Activated T-helper 17 cell treated with anti-CD3 and anti-CD28 coated beads, Interleukin-2, amount 50 U/mL, for 72 hours (primary cell): ENCODE results near the gene PTPN20. TPM values are rescaled to one million over a fixed set of nuclear protein-coding genes. Genes with fewer than 3 reads are reported as not detected.
A peak's percentile ranks its signal among the peaks of the same experiment; 100 is the strongest.

Source experiments
- ATAC-seq: fragments of 150-1000 bp; cut with Tn5 transposase; replicated peaks from 2 replicates; pipeline ENCODE4 v1.10.0; 2021; ENCODE audit warnings: mild to moderate bottlenecking, moderate library complexity
- H3K27ac Mint-ChIP-seq: one replicate; pipeline ENCODE4 v1.8.0; 2022; ENCODE audit warnings: mixed read lengths
- H3K27me3 Mint-ChIP-seq: one replicate; pipeline ENCODE4 v1.8.0; 2022; ENCODE audit warnings: mixed read lengths
- H3K36me3 Mint-ChIP-seq: one replicate; pipeline ENCODE4 v1.8.0; 2022; ENCODE audit warnings: low read depth, mild to moderate bottlenecking, mixed read lengths
- H3K4me1 Mint-ChIP-seq: one replicate; pipeline ENCODE4 v1.8.0; 2022; ENCODE audit warnings: mixed read lengths
- H3K4me3 Mint-ChIP-seq: one replicate; pipeline ENCODE4 v1.8.0; 2022; ENCODE audit warnings: mild to moderate bottlenecking, mixed read lengths
- H3K9me3 Mint-ChIP-seq: one replicate; pipeline ENCODE4 v1.8.0; 2022; ENCODE audit warnings: mixed read lengths
- total RNA-seq, 2 donors: library from RNA; stranded (reverse); gene quantifications; one replicate each; pipeline ENCODE4 v1.2.3, GENCODE V29; 2022

PTPN20 gene
- total RNA-seq, 2 donors from 2014 or later, result 0.22 to 0.85 TPM

DNA sequence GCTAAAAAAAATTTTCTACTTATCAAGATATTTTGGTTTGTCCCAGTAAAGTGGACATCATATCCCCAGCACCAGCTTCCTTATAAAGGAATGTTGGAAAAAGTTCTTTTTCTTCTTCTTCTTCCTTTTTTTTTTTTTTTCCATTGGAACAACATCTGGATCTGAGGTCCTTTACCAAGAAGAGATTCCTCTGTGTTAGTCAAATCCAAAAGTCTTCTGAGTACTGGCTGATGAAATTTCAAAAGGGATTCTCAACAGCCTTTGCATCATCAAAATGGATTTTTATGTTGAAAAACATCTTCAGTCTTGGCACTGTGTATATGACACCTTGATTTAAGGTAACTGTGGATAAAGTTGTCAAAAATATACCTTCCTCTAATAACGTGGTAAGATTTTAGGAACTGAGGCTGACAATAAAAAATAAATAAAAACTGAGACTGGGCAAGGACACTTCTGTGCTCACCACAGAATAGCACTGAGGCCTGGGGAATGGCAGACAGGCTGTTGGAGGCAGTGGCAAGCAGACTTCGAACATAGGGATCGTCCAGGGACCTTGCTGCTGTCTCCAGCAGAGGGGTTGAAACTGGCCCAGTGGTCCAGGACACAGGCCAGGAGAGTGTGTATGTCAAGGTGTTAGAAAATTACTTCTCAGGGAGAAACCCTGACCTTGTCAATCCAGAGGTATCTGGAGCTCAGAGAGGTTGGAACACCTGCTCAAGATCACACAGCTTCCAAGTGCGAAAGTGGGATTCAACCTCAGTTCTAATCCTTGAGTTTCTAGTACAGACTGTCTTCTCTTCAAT is 130.4 kb downstream of the PTPN20 start:
- no peak for ATAC-seq
- H3K36me3 Mint-ChIP-seq, result no peaks in the 10 kb centered on the region
- no peaks in the 10 kb centered on the region for H3K27me3 Mint-ChIP-seq
- H3K9me3 Mint-ChIP-seq, result no peaks in the 10 kb centered on the region
- H3K27ac Mint-ChIP-seq, result no peak overlapping the region
- H3K4me1 Mint-ChIP-seq, result no peaks in the 10 kb centered on the region
- no peak overlapping the region for H3K4me3 Mint-ChIP-seq

DNA sequence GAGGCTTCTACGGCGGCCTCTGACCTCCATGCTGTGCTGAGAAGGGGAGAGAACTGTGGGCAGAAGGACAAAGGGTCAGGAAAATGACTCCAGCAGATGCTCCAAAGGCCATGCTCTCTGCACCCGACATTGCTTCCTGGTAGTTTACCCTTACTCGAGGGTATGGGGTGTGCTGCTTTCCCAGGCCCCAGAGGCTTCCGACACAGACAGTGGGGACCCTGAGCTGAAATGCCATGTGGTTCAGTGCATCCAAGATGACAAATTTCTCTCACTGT is 130.9 kb downstream of the PTPN20 start:
- Mint-ChIP-seq H3K27ac (no peak overlapping the region), H3K27me3 (no peaks in the 10 kb centered on the region), H3K36me3 (no peaks in the 10 kb centered on the region), H3K4me1 (peaks cover 3% of the 10 kb centered on the region), H3K9me3 (no peaks in the 10 kb centered on the region), H3K4me3 (no peak overlapping the region)
- ATAC-seq, result no peak

DNA sequence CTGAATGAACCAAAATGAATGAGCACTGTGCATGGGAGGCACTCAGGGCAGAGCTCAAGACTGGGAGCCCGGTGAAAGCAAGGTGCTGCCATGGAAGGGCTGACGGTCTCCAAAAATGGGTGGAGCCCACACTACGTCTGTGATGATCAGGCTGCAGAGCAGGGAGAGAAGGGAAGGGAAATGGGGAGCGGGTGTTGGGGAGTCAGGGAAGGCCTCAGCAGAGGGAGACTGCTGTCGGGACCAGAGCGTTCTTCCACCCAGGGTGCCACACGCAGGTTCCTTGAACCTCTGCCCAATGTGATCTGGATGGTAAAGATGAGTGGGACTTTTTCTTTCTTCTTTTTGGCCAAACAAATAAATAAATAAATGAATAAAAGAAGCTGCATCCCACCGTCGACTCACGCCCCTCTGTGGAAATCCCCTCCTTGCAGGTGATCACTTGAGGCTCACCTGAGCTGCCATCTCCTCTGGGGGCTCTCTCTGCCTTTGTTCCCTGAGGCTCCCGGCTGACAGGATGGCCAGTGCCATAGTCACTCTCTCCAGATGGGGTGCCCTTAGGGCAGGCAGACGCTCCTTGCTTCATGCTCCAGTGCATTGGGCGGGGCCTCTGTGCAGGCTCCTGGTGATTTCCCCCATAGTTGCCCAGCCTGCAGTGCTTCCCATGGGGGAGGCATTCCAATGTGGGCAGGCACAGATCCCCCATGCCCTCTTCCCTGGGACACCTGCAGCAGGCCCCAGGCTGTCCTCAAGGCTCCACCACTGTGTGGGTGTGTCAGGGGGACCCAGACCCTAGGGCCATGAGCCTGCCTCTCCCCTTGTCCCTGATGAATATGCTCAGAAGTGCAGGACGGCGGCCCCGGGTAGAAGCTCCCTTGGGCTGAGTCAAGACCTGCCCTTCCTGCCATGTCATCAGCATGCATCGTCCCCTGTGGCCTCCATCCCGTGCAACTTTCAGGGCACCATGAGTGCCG is 131.8 kb downstream of the PTPN20 start:
- no peak overlapping the region for H3K4me3 Mint-ChIP-seq
- H3K36me3 Mint-ChIP-seq, result no peaks in the 10 kb centered on the region
- ATAC-seq, result no peak
- H3K9me3 Mint-ChIP-seq, result no peaks in the 10 kb centered on the region
- H3K27me3 Mint-ChIP-seq, result no peaks in the 10 kb centered on the region
- H3K4me1 Mint-ChIP-seq, result peaks cover 6% of the 10 kb centered on the region
- H3K27ac Mint-ChIP-seq, result no peak overlapping the region

DNA sequence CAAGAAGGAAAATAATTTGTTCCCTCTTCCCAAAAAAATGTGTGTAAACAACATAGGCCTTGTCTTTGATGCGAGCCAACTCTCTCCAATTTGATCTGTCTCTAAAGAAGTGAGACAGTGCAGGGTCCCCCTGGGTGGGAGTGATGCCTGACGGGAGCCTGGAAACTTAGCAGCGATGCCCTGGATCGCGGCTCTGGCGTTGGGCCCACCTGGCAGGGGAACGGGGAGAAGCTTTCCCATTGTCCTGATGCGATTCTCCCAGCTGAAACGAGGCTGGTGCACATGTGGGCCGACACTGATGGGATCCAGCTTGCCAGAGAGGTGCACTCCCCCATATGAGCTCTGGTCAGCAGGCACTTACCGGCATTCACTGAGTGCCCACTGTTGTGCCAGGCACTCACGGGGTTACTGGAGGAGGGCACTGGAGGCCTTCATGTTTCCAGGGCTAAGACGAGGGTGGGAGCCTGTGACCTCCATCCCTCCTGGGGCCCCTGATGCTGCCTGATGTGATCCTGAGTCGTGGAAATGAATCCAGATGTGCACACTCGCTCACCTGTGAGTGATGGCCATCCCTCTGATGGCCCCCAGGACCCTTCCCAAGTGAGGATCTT is 132.8 kb downstream of the PTPN20 start:
- Mint-ChIP-seq H3K27ac (no peak overlapping the region), H3K36me3 (no peaks in the 10 kb centered on the region), H3K4me3 (no peak overlapping the region), H3K4me1 (peaks cover 6% of the 10 kb centered on the region), H3K27me3 (no peaks in the 10 kb centered on the region), H3K9me3 (no peaks in the 10 kb centered on the region)
- ATAC-seq, result no peak

DNA sequence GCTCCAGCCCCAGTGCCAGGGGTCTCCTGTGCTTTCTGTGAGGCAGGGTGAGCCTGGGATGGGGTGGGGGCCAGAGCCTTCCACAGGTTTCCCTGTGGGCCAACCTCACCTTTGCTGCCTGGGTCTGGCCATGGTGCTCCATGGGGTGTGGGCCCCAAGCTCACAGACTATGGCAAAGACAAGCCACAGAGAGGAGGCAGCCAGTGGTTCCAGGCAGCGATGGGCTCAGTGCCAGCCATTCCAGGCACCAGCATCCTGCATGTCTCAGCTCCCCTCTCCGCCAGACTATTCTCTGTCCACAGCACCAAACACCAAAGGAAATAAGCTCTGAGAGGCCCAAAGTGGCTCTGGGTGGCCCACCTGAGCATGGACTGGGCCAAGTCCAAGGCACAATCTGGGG is 133.5 kb downstream of the PTPN20 start:
- Mint-ChIP-seq H3K4me3 (no peak overlapping the region), H3K36me3 (no peaks in the 10 kb centered on the region), H3K9me3 (no peaks in the 10 kb centered on the region), H3K27ac (no peak overlapping the region), H3K27me3 (no peaks in the 10 kb centered on the region), H3K4me1 (peaks cover 6% of the 10 kb centered on the region)
- no peak for ATAC-seq

DNA sequence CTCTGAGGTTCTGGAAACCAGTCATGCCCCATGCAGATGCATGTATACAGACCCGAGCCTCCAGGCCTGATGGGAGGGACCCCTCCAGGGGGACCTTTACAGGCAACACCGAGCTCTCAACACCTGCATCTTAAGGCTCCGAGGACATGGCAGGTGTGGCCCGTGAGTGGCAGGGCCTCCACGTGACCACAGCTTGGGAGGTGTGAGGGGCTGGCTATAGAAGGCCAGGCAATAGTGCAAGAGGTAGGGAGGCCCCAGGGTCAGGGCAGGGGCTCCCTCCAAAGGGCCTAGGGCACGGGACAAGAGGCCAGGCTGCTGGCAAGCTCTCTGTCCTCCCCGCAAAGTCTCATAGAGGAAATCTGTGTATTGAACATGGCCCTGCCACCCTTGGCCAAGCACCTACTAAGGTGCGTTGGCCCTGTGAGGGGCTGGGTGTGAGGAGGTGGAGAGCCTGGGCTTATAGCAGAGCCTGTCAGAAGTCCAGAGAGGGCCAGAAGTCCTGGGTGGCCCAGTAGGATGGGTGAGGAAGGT is 134.2 kb downstream of the PTPN20 start:
- ATAC-seq, result no peak
- H3K9me3 Mint-ChIP-seq, result no peaks in the 10 kb centered on the region
- no peaks in the 10 kb centered on the region for H3K36me3 Mint-ChIP-seq
- peaks cover 6% of the 10 kb centered on the region for H3K4me1 Mint-ChIP-seq
- no peaks in the 10 kb centered on the region for H3K27me3 Mint-ChIP-seq
- H3K27ac Mint-ChIP-seq, result no peak overlapping the region
- H3K4me3 Mint-ChIP-seq, result no peak overlapping the region

DNA sequence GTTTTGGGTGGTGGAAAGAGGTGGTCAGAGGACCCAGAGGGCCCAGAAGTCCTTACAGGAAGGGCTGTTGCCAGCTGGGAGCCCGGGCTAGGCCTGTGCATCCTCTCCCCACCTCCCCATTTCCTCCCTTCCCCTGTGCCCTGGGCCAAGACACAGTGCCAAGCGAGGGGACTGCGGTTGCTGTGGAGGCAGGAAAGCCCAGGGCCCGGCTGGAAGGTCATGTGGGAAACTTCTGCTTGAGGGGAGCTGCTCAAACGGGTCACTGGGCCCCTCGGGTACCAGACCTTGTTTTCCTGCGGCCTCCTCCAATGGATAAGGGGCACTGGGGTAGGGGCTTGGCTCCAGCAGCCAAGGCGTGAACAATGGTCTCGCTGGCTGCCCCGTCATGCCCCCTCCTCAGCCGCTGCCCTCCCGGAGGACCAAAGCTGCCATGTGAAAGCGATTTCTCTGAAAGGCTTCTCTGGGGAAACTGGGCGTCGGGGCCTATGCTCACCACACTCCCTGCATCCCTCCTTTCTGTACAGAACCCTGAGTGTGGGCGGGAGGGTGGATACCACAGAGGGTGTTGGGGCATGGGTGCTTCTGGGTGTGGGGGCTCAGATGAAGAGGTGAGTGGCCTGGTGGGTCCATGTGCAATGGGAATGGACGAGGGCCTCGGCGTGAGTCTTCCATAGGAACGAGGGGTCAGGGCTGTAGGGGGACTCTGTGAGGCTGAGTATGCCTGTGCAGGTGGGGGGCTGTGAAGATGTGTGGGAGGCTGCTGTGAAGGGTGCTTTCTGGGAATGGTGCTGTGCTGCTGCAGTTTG is 135.3 kb downstream of the PTPN20 start:
- Mint-ChIP-seq H3K27ac (no peak overlapping the region), H3K4me3 (no peak overlapping the region), H3K4me1 (peaks cover 6% of the 10 kb centered on the region), H3K27me3 (no peaks in the 10 kb centered on the region), H3K36me3 (no peaks in the 10 kb centered on the region), H3K9me3 (no peaks in the 10 kb centered on the region)
- no peak for ATAC-seq

DNA sequence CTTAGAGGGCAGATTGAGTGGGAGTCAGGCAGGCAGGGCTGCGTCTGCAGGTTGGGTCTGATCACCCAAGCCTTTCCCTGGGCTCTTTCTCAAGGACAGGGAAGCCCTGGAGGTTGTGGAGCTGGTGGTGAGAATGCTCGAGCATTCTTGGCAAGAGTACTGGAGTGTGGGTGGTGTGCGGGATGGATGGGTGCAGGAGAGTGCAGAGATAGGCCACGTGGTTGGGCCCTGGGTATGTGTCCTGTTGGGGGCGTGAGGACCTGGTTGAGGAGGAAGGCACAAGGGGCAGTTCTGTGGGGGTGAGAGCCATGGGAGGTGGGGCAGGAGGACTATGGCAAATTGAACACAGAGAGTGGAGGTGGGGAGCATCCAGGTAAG is 135.9 kb downstream of the PTPN20 start:
- H3K9me3 Mint-ChIP-seq, result no peaks in the 10 kb centered on the region
- no peak for ATAC-seq
- no peak overlapping the region for H3K4me3 Mint-ChIP-seq
- H3K27me3 Mint-ChIP-seq, result no peaks in the 10 kb centered on the region
- no peaks in the 10 kb centered on the region for H3K36me3 Mint-ChIP-seq
- H3K4me1 Mint-ChIP-seq, result peaks cover 6% of the 10 kb centered on the region
- H3K27ac Mint-ChIP-seq, result no peak overlapping the region

DNA sequence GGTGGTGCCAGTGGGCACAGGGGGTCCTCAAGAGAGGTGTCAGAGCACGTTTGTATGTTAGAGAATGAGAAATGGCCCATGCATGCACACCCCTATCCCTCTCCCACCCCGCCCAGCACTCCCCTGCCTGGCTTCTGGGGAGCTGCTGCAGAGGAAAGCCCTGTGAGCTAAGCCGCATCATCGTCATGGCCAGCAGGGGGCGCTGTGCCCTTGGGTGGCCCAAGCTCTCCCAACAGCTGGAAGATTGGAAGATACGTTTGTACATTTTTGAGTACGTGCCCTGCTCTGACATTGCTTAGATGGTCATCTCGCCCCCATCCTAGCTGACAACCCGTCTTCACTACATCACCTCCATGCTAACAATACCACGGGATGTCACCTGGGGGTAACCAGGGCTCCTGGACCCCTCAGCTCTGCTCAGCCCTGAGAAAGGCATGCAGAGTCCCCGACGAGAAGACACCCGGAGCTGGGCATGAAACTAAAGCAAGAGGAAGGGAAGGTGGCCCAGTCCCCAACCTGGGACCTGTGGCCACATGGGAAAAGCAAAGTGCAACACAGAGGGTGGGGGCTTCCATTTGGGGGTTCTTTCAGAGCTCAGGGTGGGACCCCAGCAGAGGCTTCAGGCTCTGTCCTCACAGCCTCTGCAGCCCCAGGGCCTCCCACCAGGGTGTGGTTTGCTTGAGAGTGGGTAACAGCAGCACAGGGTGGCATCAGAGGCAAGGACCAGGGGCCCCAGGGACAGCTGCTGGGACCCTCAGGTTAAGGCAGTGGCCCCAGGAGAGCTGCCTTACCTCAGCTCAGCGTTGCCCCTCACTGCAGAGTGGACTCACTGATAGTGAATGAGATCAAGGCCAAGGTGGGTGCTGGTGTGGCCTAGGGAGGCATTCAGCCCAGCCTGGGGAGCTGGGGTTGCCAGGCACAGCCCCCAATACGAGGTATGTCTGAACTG is 136.6 kb downstream of the PTPN20 start:
- H3K36me3 Mint-ChIP-seq, result no peaks in the 10 kb centered on the region
- no peak overlapping the region for H3K4me3 Mint-ChIP-seq
- ATAC-seq, result peak; percentile 79
- H3K27ac Mint-ChIP-seq, result peak overlapping the region; percentile 44
- H3K27me3 Mint-ChIP-seq, result no peaks in the 10 kb centered on the region
- no peaks in the 10 kb centered on the region for H3K9me3 Mint-ChIP-seq
- H3K4me1 Mint-ChIP-seq, result peaks cover 6% of the 10 kb centered on the region

DNA sequence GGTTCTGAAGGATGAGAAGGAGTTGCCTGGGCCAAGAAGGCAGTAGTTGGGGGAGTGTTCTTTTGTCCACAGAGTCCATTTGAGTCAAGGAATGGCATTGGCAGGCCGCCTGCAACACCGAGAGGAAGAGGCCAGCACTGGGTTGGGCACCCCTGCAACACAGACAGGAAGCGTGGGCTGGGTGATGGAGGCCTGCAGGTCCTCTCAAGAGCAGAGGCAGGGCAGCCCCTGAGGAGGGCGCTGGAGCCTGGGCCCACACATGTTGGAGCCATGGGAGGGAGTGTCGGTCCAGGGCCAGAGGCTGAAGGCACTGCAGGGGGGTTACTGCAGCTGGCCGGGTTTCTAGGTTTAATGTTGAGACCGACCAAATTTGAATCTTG is 137.3 kb downstream of the PTPN20 start:
- no peaks in the 10 kb centered on the region for H3K36me3 Mint-ChIP-seq
- H3K4me1 Mint-ChIP-seq, result peaks cover 6% of the 10 kb centered on the region
- H3K4me3 Mint-ChIP-seq, result no peak overlapping the region
- no peaks in the 10 kb centered on the region for H3K27me3 Mint-ChIP-seq
- no peaks in the 10 kb centered on the region for H3K9me3 Mint-ChIP-seq
- no peak for ATAC-seq
- no peak overlapping the region for H3K27ac Mint-ChIP-seq

DNA sequence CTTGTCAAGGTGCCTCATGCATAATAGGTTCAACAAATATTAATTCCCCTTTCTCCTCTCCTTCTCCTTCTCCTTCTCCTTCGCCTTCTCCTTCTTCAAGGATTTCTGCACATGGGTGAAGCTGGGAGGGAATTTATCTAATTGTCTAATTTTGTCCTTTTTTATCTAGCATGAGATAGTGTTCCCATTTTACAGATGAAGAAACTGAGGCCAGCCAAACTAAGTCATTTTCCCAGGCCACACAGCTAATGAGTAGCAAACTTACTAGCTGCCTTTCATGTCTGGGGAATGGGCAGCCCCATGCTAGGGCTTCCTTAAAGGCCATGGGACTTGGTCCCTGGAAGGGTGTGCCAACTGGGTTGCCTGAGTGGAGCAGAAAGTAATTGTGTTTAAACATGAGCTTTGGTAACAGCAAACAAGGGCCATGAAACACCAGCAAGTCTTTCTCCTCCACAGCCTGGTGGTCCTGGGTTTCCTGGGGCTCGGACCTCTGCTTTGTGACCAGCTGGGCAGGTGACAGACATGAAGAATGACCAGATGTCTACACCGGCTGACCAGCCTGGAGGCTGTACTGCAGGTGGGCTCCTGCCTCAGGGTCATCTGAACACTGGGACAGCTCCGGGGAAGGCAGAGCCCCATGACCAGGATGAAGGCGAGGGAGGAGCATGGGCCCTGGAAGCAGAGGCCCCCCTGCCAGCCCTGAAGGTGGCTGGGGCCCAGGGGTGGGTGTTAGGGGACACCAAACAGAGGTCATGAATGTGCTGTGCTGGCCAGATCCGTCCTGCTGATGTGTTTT is 138.0 kb downstream of the PTPN20 start:
- Mint-ChIP-seq H3K4me3 (no peak overlapping the region), H3K36me3 (no peaks in the 10 kb centered on the region), H3K27ac (no peak overlapping the region), H3K9me3 (no peaks in the 10 kb centered on the region), H3K4me1 (peaks cover 6% of the 10 kb centered on the region), H3K27me3 (no peaks in the 10 kb centered on the region)
- ATAC-seq, result no peak

DNA sequence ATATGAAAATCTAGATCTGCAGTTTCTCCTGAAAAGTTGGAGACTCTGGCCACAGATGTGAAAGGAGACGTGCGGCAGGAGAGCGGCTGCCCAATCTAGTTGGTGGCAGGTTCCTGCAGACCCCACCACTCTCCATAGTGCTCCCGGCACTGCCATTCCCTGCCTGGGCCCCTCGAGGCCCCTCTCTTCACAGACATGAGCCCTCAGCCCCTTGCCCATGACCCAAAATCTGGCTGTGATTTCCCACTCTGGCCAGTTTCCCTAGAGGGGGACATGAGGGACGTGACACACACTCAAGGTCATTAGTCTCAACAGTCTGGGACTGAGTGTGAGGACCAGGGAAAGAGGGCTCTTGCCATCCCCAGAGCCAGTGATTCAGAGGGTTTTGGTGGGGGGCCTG is 138.7 kb downstream of the PTPN20 start:
- peaks cover 6% of the 10 kb centered on the region for H3K4me1 Mint-ChIP-seq
- H3K36me3 Mint-ChIP-seq, result no peaks in the 10 kb centered on the region
- H3K4me3 Mint-ChIP-seq, result no peak overlapping the region
- H3K27me3 Mint-ChIP-seq, result no peaks in the 10 kb centered on the region
- no peak for ATAC-seq
- H3K27ac Mint-ChIP-seq, result peak overlapping the region; percentile 75
- H3K9me3 Mint-ChIP-seq, result no peaks in the 10 kb centered on the region
